DND-41 (cell line): ENCODE results near the gene ZBED2.

Experiments
- ATAC-seq: fragments of 200-7000 bp; cut with Tn5 transposase; 3 replicates; pipeline ENCODE4 v1.9.1; 2021; ENCODE audit warnings: low read depth; ENCODE audit not compliant: insufficient read depth
- DNase-seq: peaks from one replicate; pipeline ENCODE4 v3.0.0-alpha.2; 2020
- H2AFZ ChIP-seq: 2 replicates; pipeline ENCODE4 v1.6.0; 2012; ENCODE audit warnings: low read depth, low read length
- H3K27ac ChIP-seq: 2 replicates; pipeline ENCODE4 v1.5.1; 2012; ENCODE audit warnings: low read length, inconsistent platforms
- H3K27me3 ChIP-seq: fragments of 200-600 bp; sonication (generic); 2 replicates; pipeline ENCODE4 v1.6.0; 2012; ENCODE audit warnings: low read length, mild to moderate bottlenecking, inconsistent platforms; ENCODE audit not compliant: insufficient read depth, poor library complexity
- H3K36me3 ChIP-seq: 2 replicates; pipeline ENCODE4 v1.5.1; 2012; ENCODE audit warnings: low read length, inconsistent platforms; ENCODE audit not compliant: insufficient read depth
- H3K4me1 ChIP-seq: 2 replicates; pipeline ENCODE4 v1.5.1; 2012; ENCODE audit warnings: mild to moderate bottlenecking, low read length; ENCODE audit not compliant: insufficient read depth
- H3K4me2 ChIP-seq: 2 replicates; pipeline ENCODE4 v1.6.0; 2012; ENCODE audit warnings: mild to moderate bottlenecking, moderate library complexity, low read length, inconsistent platforms; ENCODE audit not compliant: insufficient read depth
- H3K4me3 ChIP-seq, 2 experiments: fragments of 200-600 bp in 1 of 2; shearing (Covaris generic) in 1 of 2; 2 replicates each; pipeline ENCODE4 v1.5.1; 2012 to 2016; ENCODE audit warnings: inconsistent platforms in 2 of 2, low read length in 2 of 2, mild to moderate bottlenecking in 2 of 2, low read depth in 1 of 2, moderate library complexity in 1 of 2
- H3K79me2 ChIP-seq: 2 replicates; pipeline ENCODE4 v1.6.0; 2012; ENCODE audit warnings: low read length, inconsistent platforms; ENCODE audit not compliant: insufficient read depth
- H3K9ac ChIP-seq: 2 replicates; pipeline ENCODE4 v1.6.0; 2012; ENCODE audit warnings: low read depth, mild to moderate bottlenecking, inconsistent platforms, low read length, moderate library complexity
- H3K9me3 ChIP-seq: 2 replicates; pipeline ENCODE4 v1.5.1; 2012; ENCODE audit warnings: low read length, moderate library complexity, mild to moderate bottlenecking, inconsistent platforms; ENCODE audit not compliant: insufficient read depth, severe bottlenecking
- H4K20me1 ChIP-seq: 2 replicates; pipeline ENCODE4 v1.6.0; 2012; ENCODE audit warnings: low read length; ENCODE audit not compliant: insufficient read depth
- CTCF ChIP-seq: IDR thresholded peaks from 2 replicates; pipeline ENCODE4 v1.5.1; 2012; ENCODE audit warnings: borderline replicate concordance, low read length, moderate library complexity, mild to moderate bottlenecking; ENCODE audit not compliant: poor library complexity, severe bottlenecking; ENCODE audit errors: extremely low read depth
- EZH2 ChIP-seq: IDR thresholded peaks from 3 replicates; pipeline ENCODE4 v1.6.1; 2012; ENCODE audit warnings: borderline replicate concordance, low read depth, mild to moderate bottlenecking, moderate library complexity, low read length, inconsistent platforms; ENCODE audit not compliant: severe bottlenecking

ZBED2 gene

GRCh38 chr3:111594781-111595180, 365 bp downstream of the ZBED2 start:
- peaks cover 81% of the 10 kb centered on the region for H3K36me3 ChIP-seq
- no peaks in the 10 kb centered on the region for H3K4me1 ChIP-seq
- no peak overlapping the region for H3K9ac ChIP-seq
- H3K4me2 ChIP-seq: no peak overlapping the region
- no peaks in the 10 kb centered on the region for H3K79me2 ChIP-seq
- no peak overlapping the region for H3K27ac ChIP-seq
- H3K9me3 ChIP-seq: no peaks in the 10 kb centered on the region
- no peak for DNase-seq
- H4K20me1 ChIP-seq: no peaks in the 10 kb centered on the region
- no peak for ATAC-seq
- H3K27me3 ChIP-seq: no peaks in the 10 kb centered on the region
- TF ChIP-seq CTCF (no peak), EZH2 (no peak)
- H2AFZ ChIP-seq: no peak overlapping the region
- H3K4me3 ChIP-seq: no peak overlapping the region

- no peak overlapping the region for H3K4me2 ChIP-seq
- no peak overlapping the region for H3K9ac ChIP-seq
These were observed 941 bp downstream of the ZBED2 start for GRCh38 chr3:111594205-111594604.

GRCh38 chr3:111593666-111594065, 1.5 kb downstream of the ZBED2 start:
- no peaks in the 10 kb centered on the region for H3K9me3 ChIP-seq
- peaks cover 80% of the 10 kb centered on the region for H3K36me3 ChIP-seq
- H3K27ac ChIP-seq: 0 out of 2 replicates have a peak overlapping the region, but pooled peaks have one; percentile 16
- TF ChIP-seq CTCF (no peak), EZH2 (no peak)
- DNase-seq (no peak), ATAC-seq (no peak)
- H3K4me3 ChIP-seq: no peak overlapping the region
- no peaks in the 10 kb centered on the region for H3K79me2 ChIP-seq
- no peaks in the 10 kb centered on the region for H3K27me3 ChIP-seq
- no peak overlapping the region for H2AFZ ChIP-seq
- no peaks in the 10 kb centered on the region for H3K4me1 ChIP-seq
- no peak overlapping the region for H3K9ac ChIP-seq
- no peak overlapping the region for H3K4me2 ChIP-seq
- H4K20me1 ChIP-seq: no peaks in the 10 kb centered on the region

More at GRCh38 chr3:111594205-111594604, 941 bp downstream of the ZBED2 start:
- no peaks in the 10 kb centered on the region for H3K4me1 ChIP-seq
- H4K20me1 ChIP-seq: no peaks in the 10 kb centered on the region
- TF ChIP-seq CTCF (no peak), EZH2 (no peak)
- H3K27me3 ChIP-seq: no peaks in the 10 kb centered on the region
- H3K4me3 ChIP-seq: no peak overlapping the region
- H3K27ac ChIP-seq: no peak overlapping the region
- H3K9me3 ChIP-seq: no peaks in the 10 kb centered on the region
- H2AFZ ChIP-seq: no peak overlapping the region
- no peaks in the 10 kb centered on the region for H3K79me2 ChIP-seq
- DNase-seq (no peak), ATAC-seq (no peak)
- peaks cover 81% of the 10 kb centered on the region for H3K36me3 ChIP-seq

- no peaks in the 10 kb centered on the region for H3K9me3 ChIP-seq
- H3K36me3 ChIP-seq: peaks cover 80% of the 10 kb centered on the region
- no peak for DNase-seq
- H3K9ac ChIP-seq: no peak overlapping the region
- H3K27me3 ChIP-seq: no peaks in the 10 kb centered on the region
- H3K4me1 ChIP-seq: no peaks in the 10 kb centered on the region
- no peak for ATAC-seq
- no peak overlapping the region for H3K27ac ChIP-seq
- H3K4me2 ChIP-seq: no peak overlapping the region
- no peaks in the 10 kb centered on the region for H3K79me2 ChIP-seq
- TF ChIP-seq CTCF: no peak
- TF ChIP-seq EZH2: no peak
- no peak overlapping the region for H2AFZ ChIP-seq
- H4K20me1 ChIP-seq: no peaks in the 10 kb centered on the region
- no peak overlapping the region for H3K4me3 ChIP-seq
These were observed 2.2 kb downstream of the ZBED2 start for GRCh38 chr3:111592936-111593335.
